Measurements from ENCODE around the gene LRBA. TPM values are rescaled to one million over a fixed set of nuclear protein-coding genes. Genes with fewer than 3 reads are reported as not detected.

Gene LRBA
- total and polyA plus RNA-seq, 4 donors, result 11.8 to 149 (median 34.2) TPM

DNA sequence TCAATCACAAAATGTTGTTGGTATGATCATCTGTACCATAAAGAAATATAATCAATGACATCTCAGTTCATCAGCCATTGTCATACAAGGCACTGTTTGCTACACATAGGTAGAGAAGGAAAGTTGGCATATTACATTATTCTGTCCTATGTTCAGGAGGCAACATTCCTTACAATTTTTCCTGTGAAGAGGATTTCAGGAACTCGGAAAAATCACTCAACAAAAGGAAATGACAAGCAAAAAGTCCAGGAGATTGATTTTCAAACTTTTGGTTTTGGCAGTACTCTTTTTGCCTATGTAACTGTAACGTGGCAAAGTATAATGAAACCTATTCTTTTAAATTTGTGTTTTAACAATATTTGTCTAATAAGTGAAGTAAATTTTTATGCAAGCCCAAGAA is 301.8 kb downstream of the LRBA start:
- 82 to 88% methylated on average over 2 of the region's 2 CpGs for WGBS, 2 donors
- DNase-seq (no peak), ATAC-seq (ENCODE audit: insufficient read depth, low FRiP score) (no peak)
- no peak overlapping the region for H3K9ac ChIP-seq (ENCODE audit: insufficient read depth in 1 of 2, low read length in 2 of 2)
- H3K27ac ChIP-seq (ENCODE audit: low read depth in 1 of 2, low read length in 1 of 2), result no peak overlapping the region
- no peak overlapping the region for H3K4me3 ChIP-seq
- H3K4me1 ChIP-seq (ENCODE audit: control insufficient read depth in 5 of 5, insufficient read depth in 5 of 5, low read length in 5 of 5), result no peaks in the 10 kb centered on the region
- no peaks in the 10 kb centered on the region for H3K27me3 ChIP-seq (ENCODE audit: control insufficient read depth in 3 of 3, insufficient read depth in 3 of 3, low read length in 2 of 3)
- no peaks in the 10 kb centered on the region for H3K9me3 ChIP-seq (ENCODE audit: control insufficient read depth in 4 of 4, insufficient read depth in 3 of 4, low read length in 3 of 4)
- TF ChIP-seq CTCF (IDR thresholded peaks at IDR 0.05; ENCODE audit: control extremely low read depth, extremely low read depth), result no peak
- H3K36me3 ChIP-seq (ENCODE audit: control insufficient read depth in 4 of 4, insufficient read depth in 4 of 4, low read length in 4 of 4), result no peaks in the 10 kb centered on the region

DNA sequence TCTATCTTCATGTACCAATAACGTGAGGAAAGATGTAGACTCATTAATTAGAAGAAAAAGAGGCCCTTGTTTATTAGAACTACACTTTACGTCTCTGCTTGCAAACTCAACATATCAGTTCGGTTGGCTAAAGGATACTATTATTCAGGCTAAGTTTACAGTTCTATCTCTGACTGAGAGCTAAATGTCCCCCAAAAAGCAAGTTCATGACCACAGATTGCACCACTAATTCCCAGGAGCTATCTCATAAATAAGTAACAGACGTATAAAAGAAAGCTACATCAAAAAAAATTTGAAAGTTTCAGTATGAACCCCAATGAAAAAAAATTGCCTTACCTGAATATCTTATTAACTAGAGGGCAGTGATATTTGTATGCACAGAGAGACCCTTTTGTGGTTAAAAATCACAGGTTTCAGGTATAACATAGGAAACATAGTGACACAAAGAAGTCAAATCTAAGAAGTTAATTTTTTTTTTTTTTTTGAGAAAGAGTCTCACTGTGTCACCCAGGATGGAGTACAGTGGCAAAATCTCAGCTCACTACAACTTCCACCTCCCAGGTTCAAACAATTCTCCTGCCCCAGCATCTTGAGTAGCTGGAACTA is 304.2 kb downstream of the LRBA start:
- WGBS, 2 donors, result 93 to 94% methylated on average over 4 of the region's 4 CpGs

DNA sequence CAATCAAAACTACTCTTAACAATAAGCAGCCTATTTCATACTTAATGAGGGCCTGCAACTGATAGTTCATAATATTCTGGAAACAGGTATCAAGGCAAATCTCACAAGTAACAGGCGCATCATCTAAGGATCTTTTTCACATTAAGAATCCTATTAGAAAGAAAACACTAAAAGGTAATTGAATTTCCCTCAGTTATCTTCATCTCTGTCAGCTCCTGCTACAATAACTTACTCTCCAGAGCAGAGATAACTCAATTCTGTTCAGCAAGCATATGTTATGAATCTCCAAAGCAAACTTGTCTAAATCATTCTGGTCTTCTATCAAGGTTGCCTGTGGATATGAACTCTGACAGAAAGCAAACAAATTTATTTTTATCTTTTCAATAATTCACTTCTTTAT is 307.1 kb downstream of the LRBA start:
- 100% methylated on average over 1 of the region's 1 CpG for WGBS, 2 donors
- no peak overlapping the region for H3K9ac ChIP-seq (ENCODE audit: insufficient read depth in 1 of 2, low read length in 2 of 2)

More for the DNA sequence above, 304.2 kb downstream of the LRBA start:
- DNase-seq (no peak), ATAC-seq (ENCODE audit: insufficient read depth, low FRiP score) (no peak)
- Histone ChIP-seq H3K9me3 (ENCODE audit: control insufficient read depth in 4 of 4, insufficient read depth in 3 of 4, low read length in 3 of 4) (no peaks in the 10 kb centered on the region), H3K9ac (ENCODE audit: insufficient read depth in 1 of 2, low read length in 2 of 2) (no peak overlapping the region), H3K4me1 (ENCODE audit: control insufficient read depth in 5 of 5, insufficient read depth in 5 of 5, low read length in 5 of 5) (no peaks in the 10 kb centered on the region), H3K27me3 (ENCODE audit: control insufficient read depth in 3 of 3, insufficient read depth in 3 of 3, low read length in 2 of 3) (no peaks in the 10 kb centered on the region), H3K36me3 (ENCODE audit: control insufficient read depth in 4 of 4, insufficient read depth in 4 of 4, low read length in 4 of 4) (no peaks in the 10 kb centered on the region), H3K27ac (ENCODE audit: low read depth in 1 of 2, low read length in 1 of 2) (no peak overlapping the region), H3K4me3 (no peak overlapping the region)
- TF ChIP-seq CTCF (IDR thresholded peaks at IDR 0.05; ENCODE audit: control extremely low read depth, extremely low read depth), result no peak

More for the DNA sequence above, 307.1 kb downstream of the LRBA start:
- no peak for TF ChIP-seq CTCF (IDR thresholded peaks at IDR 0.05; ENCODE audit: control extremely low read depth, extremely low read depth)
- no peaks in the 10 kb centered on the region for H3K4me1 ChIP-seq (ENCODE audit: control insufficient read depth in 5 of 5, insufficient read depth in 5 of 5, low read length in 5 of 5)
- H3K9me3 ChIP-seq (ENCODE audit: control insufficient read depth in 4 of 4, insufficient read depth in 3 of 4, low read length in 3 of 4), result no peaks in the 10 kb centered on the region
- no peak for DNase-seq
- no peak overlapping the region for H3K4me3 ChIP-seq
- no peak for ATAC-seq (ENCODE audit: insufficient read depth, low FRiP score)
- H3K27me3 ChIP-seq (ENCODE audit: control insufficient read depth in 3 of 3, insufficient read depth in 3 of 3, low read length in 2 of 3), result no peaks in the 10 kb centered on the region
- H3K27ac ChIP-seq (ENCODE audit: low read depth in 1 of 2, low read length in 1 of 2), result no peak overlapping the region
- no peaks in the 10 kb centered on the region for H3K36me3 ChIP-seq (ENCODE audit: control insufficient read depth in 4 of 4, insufficient read depth in 4 of 4, low read length in 4 of 4)
